ENCODE measurements around the gene AGAP1.

GRCh38 chr2:235665661-235666212 lies 171.9 kb downstream of the AGAP1 start:
- TF ChIP-seq POLR2AphosphoS5 (IDR thresholded peaks at IDR 0.05; ENCODE audit: low read depth, low read length) (no peak), POLR2A (IDR thresholded peaks at IDR 0.05; ENCODE audit: low read depth, low read length) (no peak)

Data from GM12892 (cell line).